H1 (cell line): ENCODE results near the gene HMCN1. TPM values are rescaled to one million over a fixed set of nuclear protein-coding genes. Genes with fewer than 3 reads are reported as not detected.

Experiments used
- CTCF ChIA-PET: fragments of 300-600 bp; sonication (Branson Sonifier 250); formaldehyde crosslinking; loops from one replicate; lab custom pipeline; 2021; ENCODE audit not compliant: partially characterized antibody; lab: Charles Lee
- POLR2A ChIA-PET: fragments of 300-600 bp; sonication (Branson Sonifier 250); formaldehyde crosslinking; loops from one replicate; lab custom pipeline; 2021; ENCODE audit warnings: inconsistent platforms; ENCODE audit not compliant: partially characterized antibody; lab: Charles Lee
- DNase-seq, 2 experiments: peaks; one replicate each; pipeline versions ENCODE4 v3.0.0 to v3.0.0-alpha.2; 2010 to 2022; ENCODE audit warnings: low spot score in 2 of 2, low read depth in 1 of 2, mixed read lengths in 1 of 2
- FAIRE-seq: peaks from 2 replicates; lab custom pipeline; 2011; peaks lifted over from hg19 to GRCh38; lab: Jason Lieb, UNC
- H2AFZ ChIP-seq: 2 replicates; pipeline ENCODE4 v1.8.1; 2012; ENCODE audit warnings: low read length, inconsistent platforms
- H2AK5ac ChIP-seq: 2 replicates; pipeline ENCODE4 v1.6.1; 2013; ENCODE audit warnings: low read depth, low read length
- H2BK120ac ChIP-seq: replicated peaks from 2 replicates; pipeline ENCODE3; 2013; ENCODE audit warnings: low read depth, low read length, inconsistent platforms
- H2BK12ac ChIP-seq: 2 replicates; pipeline ENCODE4 v1.6.1; 2013; ENCODE audit warnings: low read depth, low read length
- H2BK15ac ChIP-seq: 2 replicates; pipeline ENCODE4 v1.6.1; 2013; ENCODE audit warnings: low read length
- H2BK20ac ChIP-seq: 2 replicates; pipeline ENCODE4 v1.6.1; 2013; ENCODE audit warnings: low read length
- H2BK5ac ChIP-seq: 2 replicates; pipeline ENCODE4 v1.6.1; 2013; ENCODE audit warnings: low read depth, low read length
- H3K14ac ChIP-seq: 2 replicates; pipeline ENCODE4 v1.6.1; 2013; ENCODE audit warnings: inconsistent platforms; ENCODE audit not compliant: insufficient read length
- H3K18ac ChIP-seq: 2 replicates; pipeline ENCODE4 v1.6.1; 2013; ENCODE audit warnings: low read length; ENCODE audit errors: extremely low read depth
- H3K23ac ChIP-seq: 2 replicates; pipeline ENCODE4 v1.6.1; 2013; ENCODE audit warnings: inconsistent platforms; ENCODE audit not compliant: insufficient read length
- H3K23me2 ChIP-seq: 2 replicates; pipeline ENCODE4 v1.6.1; 2013; ENCODE audit warnings: low read depth, low read length
- H3K27ac ChIP-seq: 2 replicates; pipeline ENCODE4 v1.6.1; 2011; ENCODE audit warnings: low read depth, low read length, inconsistent platforms
- H3K27me3 ChIP-seq, 4 experiments: replicated peaks in 1 of 4; 1 replicate in 1 of 4; 2 replicates in 3 of 4; pipeline versions ENCODE4 v1.6.1 to v1.8.1; 2011 to 2013; ENCODE audit warnings: low read length in 3 of 4, mild to moderate bottlenecking in 3 of 4, inconsistent platforms in 2 of 4, mixed read lengths in 2 of 4, moderate library complexity in 1 of 4; ENCODE audit not compliant: control insufficient read depth in 3 of 4, insufficient read depth in 3 of 4; ENCODE audit errors: extremely low read depth in 1 of 4
- H3K36me3 ChIP-seq, 4 experiments: 2 replicates each; pipeline versions ENCODE4 v1.6.1 to v1.8.1; 2011 to 2013; ENCODE audit warnings: mild to moderate bottlenecking in 4 of 4, low read length in 3 of 4, moderate library complexity in 2 of 4, control low read depth in 1 of 4, inconsistent platforms in 1 of 4; ENCODE audit not compliant: insufficient read depth in 4 of 4, control insufficient read depth in 2 of 4
- H3K4ac ChIP-seq: replicated peaks from 2 replicates; pipeline ENCODE3; 2013; ENCODE audit warnings: low read length, low read depth, mixed read lengths, inconsistent platforms; ENCODE audit not compliant: insufficient read length
- H3K4me1 ChIP-seq, 4 experiments: replicated peaks in 1 of 4; 1 replicate in 1 of 4; 2 replicates in 3 of 4; pipeline versions ENCODE4 v1.6.1 to v1.8.1; 2011 to 2013; ENCODE audit warnings: low read length in 3 of 4, inconsistent platforms in 2 of 4, mixed read lengths in 1 of 4; ENCODE audit not compliant: insufficient read depth in 4 of 4, control insufficient read depth in 3 of 4
- H3K4me2 ChIP-seq, 2 experiments: 2 replicates each; pipeline versions ENCODE4 v1.6.1 to v1.8.1; 2011 to 2013; ENCODE audit warnings: low read depth in 2 of 2, low read length in 2 of 2, control low read depth in 1 of 2, inconsistent platforms in 1 of 2, mild to moderate bottlenecking in 1 of 2; ENCODE audit not compliant: insufficient read depth in 1 of 2
- H3K4me3 ChIP-seq, 4 experiments: fragments of 200-600, 300-600 bp in 1 of 4; sonication (generic), shearing (Covaris generic), sonication (Bioruptor Twin) in 1 of 4; 2 replicates each; pipeline versions ENCODE4 v1.5.1 to v1.8.1; 2011 to 2016; ENCODE audit warnings: low read length in 4 of 4, low read depth in 3 of 4, control low read depth in 2 of 4, inconsistent platforms in 2 of 4, mild to moderate bottlenecking in 2 of 4, mixed read lengths in 1 of 4, moderate library complexity in 1 of 4; ENCODE audit not compliant: insufficient read depth in 2 of 4; ENCODE audit errors: extremely low read depth in 1 of 4
- H3K56ac ChIP-seq: replicated peaks from 2 replicates; pipeline ENCODE3; 2013; ENCODE audit warnings: low read depth, mild to moderate bottlenecking, mixed read lengths, low read length, inconsistent platforms; ENCODE audit not compliant: insufficient read length
- H3K79me1 ChIP-seq: 2 replicates; pipeline ENCODE4 v1.6.1; 2013; ENCODE audit warnings: low read depth, low read length, control low read depth
- H3K79me2 ChIP-seq, 2 experiments: 2 replicates each; pipeline versions ENCODE4 v1.6.1 to v1.8.1; 2012 to 2013; ENCODE audit warnings: low read length in 2 of 2, mild to moderate bottlenecking in 2 of 2, inconsistent platforms in 1 of 2; ENCODE audit not compliant: insufficient read depth in 2 of 2, control insufficient read depth in 1 of 2
- H3K9ac ChIP-seq, 4 experiments: replicated peaks in 1 of 4; 1 replicate in 1 of 4; 2 replicates in 3 of 4; pipeline versions ENCODE4 v1.6.1 to v1.8.1; 2011 to 2013; ENCODE audit warnings: low read depth in 3 of 4, low read length in 3 of 4, control low read depth in 2 of 4, mild to moderate bottlenecking in 2 of 4, moderate library complexity in 2 of 4, inconsistent platforms in 1 of 4; ENCODE audit errors: extremely low read depth in 1 of 4
- H3K9me3 ChIP-seq, 2 experiments: 2 replicates each; pipeline versions ENCODE4 v1.6.1 to v1.8.1; 2012 to 2013; ENCODE audit warnings: mild to moderate bottlenecking in 2 of 2, moderate library complexity in 2 of 2, control low read depth in 1 of 2, inconsistent platforms in 1 of 2, low read depth in 1 of 2, low read length in 1 of 2, mixed read lengths in 1 of 2; ENCODE audit not compliant: insufficient read depth in 2 of 2
- H4K20me1 ChIP-seq, 2 experiments: replicated peaks in 1 of 2; 2 replicates each; pipeline versions ENCODE3 to v1.8.1; 2011 to 2013; ENCODE audit warnings: inconsistent platforms in 2 of 2, low read length in 2 of 2, mild to moderate bottlenecking in 1 of 2; ENCODE audit not compliant: insufficient read depth in 2 of 2, control insufficient read depth in 1 of 2
- H4K5ac ChIP-seq: 2 replicates; pipeline ENCODE4 v1.6.1; 2013; ENCODE audit warnings: low read length, low read depth, mixed read lengths, inconsistent platforms; ENCODE audit not compliant: insufficient read length
- H4K8ac ChIP-seq: 2 replicates; pipeline ENCODE4 v1.8.0; 2013; ENCODE audit warnings: mild to moderate bottlenecking, moderate library complexity, low read length, inconsistent platforms; ENCODE audit not compliant: insufficient read depth; ENCODE audit errors: extremely low read depth
- H4K91ac ChIP-seq: replicated peaks from 2 replicates; pipeline ENCODE3; 2013; ENCODE audit warnings: low read length, mixed read lengths, inconsistent platforms; ENCODE audit not compliant: insufficient read length
- JUND ChIP-seq: IDR thresholded peaks from 2 replicates; pipeline ENCODE4 v1.6.1; 2011; ENCODE audit warnings: mild to moderate bottlenecking, improper control_type of control experiment, low read length
- KDM5A ChIP-seq: fragments of 200-600 bp; IDR thresholded peaks from 2 replicates; pipeline ENCODE4 v1.7.1; 2012; ENCODE audit warnings: mild to moderate bottlenecking, low read length, inconsistent platforms, mixed read lengths
- WGBS, 2 experiments: shearing (Covaris generic) in 1 of 2; methylation state at CpG; one replicate each; pipeline versions ENCODE4 v1.1.6 to v1.1.7; 2013 to 2015; ENCODE audit warnings: low lambda C conversion rate in 2 of 2, mixed read lengths in 2 of 2, inconsistent platforms in 1 of 2, low coverage in 1 of 2, missing lambda C conversion rate in 1 of 2; ENCODE audit not compliant: insufficient replicate concordance in 2 of 2, insufficient coverage in 1 of 2, insufficient read length in 1 of 2; ENCODE audit errors: extremely low coverage in 1 of 2, missing lambda C conversion rate in 1 of 2; 5-methylcytosine and 5-hydroxymethylcytosine counted together
- polyA plus RNA-seq, 7 experiments: library from polyadenylated mRNA; depleted of rRNA in 3 of 7; stranded (reverse) in 5 of 7; unstranded in 2 of 7; fragments of >200 nt in 5 of 7; fragments of 200-250 nt in 2 of 7; gene quantifications; 1 replicate in 5 of 7; 2 replicates in 1 of 7; 4 replicates in 1 of 7; pipeline versions ENCODE4 v1.2.1 to v1.2.3, GENCODE V29; 2011 to 2013; ENCODE audit warnings: missing spikeins in 2 of 7, mixed read lengths in 2 of 7
- total RNA-seq: library from RNA; stranded (reverse); fragmentation: NEBNext Ultra II Directional; extraction: Animal tissue kit (Norgen Biotek cat#: 25700); gene quantifications from 2 replicates; pipeline ENCODE4 v1.2.1, GENCODE V29; 2021

The HMCN1 gene
- total and polyA plus RNA-seq, 2 of the 8 experiments (the other 6 are each of a cell fraction or from before 2014, with no cell fraction given): 13.8 to 14.6 TPM

DNA sequence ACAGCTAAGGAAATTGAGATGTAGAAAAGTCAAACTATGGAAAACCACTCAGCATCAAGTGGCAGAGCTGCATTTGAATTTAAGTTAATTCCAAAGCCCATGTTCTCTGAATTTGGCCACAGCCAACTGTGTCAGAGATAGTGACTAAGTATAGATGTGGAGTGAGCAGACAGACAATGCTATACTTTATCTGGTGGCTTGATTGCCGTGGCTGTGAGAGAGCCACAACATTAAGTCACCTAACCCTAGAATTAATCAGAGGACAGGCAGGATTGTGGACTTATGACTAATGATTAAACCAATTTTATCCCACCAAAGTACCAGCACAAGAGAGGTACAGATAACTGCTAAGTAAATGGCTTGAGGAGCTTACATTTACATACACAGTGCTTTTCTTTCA is 431.1 kb downstream of the HMCN1 start:
- no peaks in the 10 kb centered on the region for H4K20me1 ChIP-seq
- H2BK12ac ChIP-seq: no peak overlapping the region
- no peak overlapping the region for H2AK5ac ChIP-seq
- H2BK120ac ChIP-seq: no peak overlapping the region
- no peak overlapping the region for H3K14ac ChIP-seq
- no peaks in the 10 kb centered on the region; a peak in 1 of 8 replicates for H3K36me3 ChIP-seq
- no peak overlapping the region for H2BK5ac ChIP-seq
- H3K56ac ChIP-seq: no peak overlapping the region
- H3K79me1 ChIP-seq: no peaks in the 10 kb centered on the region
- 94% methylated on average over 1 of the region's 1 CpG; no CpG with 5 or more reads in 1 of the 2 experiments for WGBS, 2 experiments
- H3K4me3 ChIP-seq: no peak overlapping the region
- H2AFZ ChIP-seq: no peak overlapping the region
- no peak overlapping the region for H4K8ac ChIP-seq
- no peak overlapping the region for H3K4me2 ChIP-seq
- H4K91ac ChIP-seq: no peak overlapping the region
- H3K4me1 ChIP-seq: no peaks in the 10 kb centered on the region
- no peak overlapping the region for H3K23ac ChIP-seq
- H3K27ac ChIP-seq: no peak overlapping the region
- H3K27me3 ChIP-seq: no peaks in the 10 kb centered on the region
- H3K9ac ChIP-seq: no peak overlapping the region
- no peaks in the 10 kb centered on the region for H3K23me2 ChIP-seq
- CTCF ChIA-PET: interaction anchor here (1.0 kb wide), 1 partner anchor 9 kb away, joined by 3 read pairs; no protein-coding TSS in a partner anchor
- no peak overlapping the region for H4K5ac ChIP-seq
- H3K18ac ChIP-seq: no peak overlapping the region
- FAIRE-seq: no peak
- H2BK15ac ChIP-seq: no peak overlapping the region
- POLR2A ChIA-PET: no interaction called here
- H3K79me2 ChIP-seq: no peaks in the 10 kb centered on the region
- DNase-seq: no peak
- H3K9me3 ChIP-seq: peaks cover 8 to 9% of the 10 kb centered on the region in 2 experiments; a peak in 3 of 4 replicates
- H2BK20ac ChIP-seq: no peak overlapping the region
- H3K4ac ChIP-seq: no peak overlapping the region
- no peak for TF ChIP-seq KDM5A
- TF ChIP-seq JUND: no peak
